ENCODE measurements around the gene MASP1. TPM values are rescaled to one million over a fixed set of nuclear protein-coding genes. Genes with fewer than 3 reads are reported as not detected.

MASP1 gene
- total and polyA plus RNA-seq, 2 of the 4 experiments (the other 2 are of a cell fraction), result 13.1 to 16.2 TPM

- DNase-seq, result no peak
These were observed 98.4 kb downstream of the MASP1 start for GRCh38 chr3:187193181-187193580.

More at GRCh38 chr3:187193181-187193580, 98.4 kb downstream of the MASP1 start:
- in situ Hi-C loops (cut with MboI; ENCODE audit: low sequenced_read_pairs), result no loop called here
- Histone ChIP-seq H3K18ac (ENCODE audit: low read depth, low read length) (peak overlapping the region; percentile 83; the same call in 1 of the 2 replicates), H3K27me3 (ENCODE audit: control insufficient read depth, insufficient read depth, low read length) (peaks cover 3% of the 10 kb centered on the region; the same call in 1 of the 2 replicates), H2AFZ (replicated peaks; ENCODE audit: low read length, poor library complexity) (no peak overlapping the region), H2BK5ac (ENCODE audit: low read depth, low read length, poor library complexity, severe bottlenecking) (peak overlapping the region; percentile 64), H3K27ac (ENCODE audit: insufficient read depth, low read length) (no peak overlapping the region), H4K5ac (ENCODE audit: low read depth, low read length) (no peak overlapping the region), H3K14ac (replicated peaks; ENCODE audit: low read depth, low read length) (no peak overlapping the region), H3K4ac (ENCODE audit: low read depth, low read length) (no peak overlapping the region), H3K79me1 (ENCODE audit: low read depth in 1 of 2, low read length in 2 of 2) (no peaks in the 10 kb centered on the region), H3K36me3 (ENCODE audit: control insufficient read depth, insufficient read depth, low read length) (no peaks in the 10 kb centered on the region), H3K56ac (ENCODE audit: extremely low read depth, insufficient read depth, low read length) (no peak overlapping the region), H3K23ac (ENCODE audit: low read depth, low read length) (no peak overlapping the region; the same call in none of the 2 replicates), H2AK5ac (ENCODE audit: low read depth, low read length) (no peak overlapping the region), H3K9me1 (ENCODE audit: insufficient read depth, low read length) (no peaks in the 10 kb centered on the region), H2BK20ac (ENCODE audit: low read depth, low read length) (no peak overlapping the region), H2BK15ac (ENCODE audit: low read depth, low read length) (no peak overlapping the region), H3K4me1 (ENCODE audit: control insufficient read depth, insufficient read depth, low read length) (peaks cover 7% of the 10 kb centered on the region), H2AK9ac (replicated peaks; ENCODE audit: low read depth, low read length, poor library complexity) (no peak overlapping the region), H3K9me3 (ENCODE audit: control insufficient read depth, insufficient read depth, low read length) (no peaks in the 10 kb centered on the region), H3K9ac (ENCODE audit: low read depth, low read length) (no peak overlapping the region), H4K20me1 (ENCODE audit: insufficient read depth, low read length) (no peaks in the 10 kb centered on the region), H3K4me3 (ENCODE audit: insufficient read depth, low read depth, low read length) (no peak overlapping the region), H3K4me2 (ENCODE audit: low read depth, low read length) (no peak overlapping the region), H4K91ac (ENCODE audit: insufficient read depth, low read depth, low read length) (0 out of 2 replicates have a peak overlapping the region, but pooled peaks have one; percentile 44), H2BK120ac (ENCODE audit: low read depth, low read length) (peak overlapping the region; percentile 70), H4K8ac (ENCODE audit: low read depth in 2 of 2, low read length in 2 of 2) (peak overlapping the region in 1 of 2 experiments; percentile 40; a peak in 1 of 4 replicates)
- BruUV-seq (replicated peaks), result no TSS peak
- TF ChIP-seq RAD21 (IDR thresholded peaks at IDR 0.05; ENCODE audit: low read length), result no peak
- no peak for TF ChIP-seq RCOR1 (IDR thresholded peaks at IDR 0.05; ENCODE audit: insufficient replicate concordance, low read length)
- TF ChIP-seq MXI1 (IDR thresholded peaks at IDR 0.05; ENCODE audit: borderline replicate concordance, low read depth, low read length), result no peak
- TF ChIP-seq FOS (IDR thresholded peaks at IDR 0.05; ENCODE audit: low read depth, low read length), result no peak
- TF ChIP-seq MAZ (IDR thresholded peaks at IDR 0.05; ENCODE audit: borderline replicate concordance, low read depth, low read length), result no peak
- TF ChIP-seq RFX5 (IDR thresholded peaks at IDR 0.05; ENCODE audit: low read depth, low read length), result no peak
- no peak for TF ChIP-seq ELK1 (IDR thresholded peaks at IDR 0.05; ENCODE audit: borderline replicate concordance, low read depth, low read length)
- TF ChIP-seq NFE2L2 (IDR thresholded peaks at IDR 0.05; ENCODE audit: low read depth, low read length), result no peak
- TF ChIP-seq MAFK (IDR thresholded peaks at IDR 0.05; ENCODE audit: low read depth, low read length), result no peak
- TF ChIP-seq USF2 (IDR thresholded peaks at IDR 0.05; ENCODE audit: low read depth, low read length), result no peak
- TF ChIP-seq BHLHE40 (IDR thresholded peaks at IDR 0.05; ENCODE audit: low read depth, low read length), result no peak
- no peak for TF ChIP-seq SMC3 (IDR thresholded peaks at IDR 0.05; ENCODE audit: low read depth, low read length)
- no peak for TF ChIP-seq CHD1 (IDR thresholded peaks at IDR 0.05; ENCODE audit: low read depth, low read length)
- no peak for TF ChIP-seq CTCF (conservative IDR thresholded peaks at IDR 0.05; ENCODE audit: low read depth, low read length)
- TF ChIP-seq POLR2A (IDR thresholded peaks at IDR 0.05; ENCODE audit: low read depth, low read length), result no peak
- TF ChIP-seq CEBPB (IDR thresholded peaks at IDR 0.05; ENCODE audit: low read depth, low read length), result no peak
- dilution Hi-C loops (cut with HindIII; ENCODE audit: low sequenced_read_pairs, unreplicated experiment), result no loop called here
- peak; percentile 66 for ATAC-seq (ENCODE audit: low read depth)
- ChIA-PET CTCF (no interaction called here), POLR2A (ENCODE audit: unreplicated experiment) (no interaction called here)
- intact Hi-C loops (cut with micrococcal nuclease), result no loop called here

All from IMR-90 (cell line).